SJCRH30 (cell line): Measurements from ENCODE around the gene NUP205. TPM values are rescaled to one million over a fixed set of nuclear protein-coding genes. Genes with fewer than 3 reads are reported as not detected.
A peak's percentile ranks its signal among the peaks of the same experiment; 100 is the strongest.

Experiments
- DNase-seq, 2 experiments: peaks; one replicate each; pipeline ENCODE4 v3.0.0-alpha.2; 2015 to 2020
- H3K27ac ChIP-seq: fragments of 250-450 bp; sonication (Bioruptor Pico); 2 replicates; pipeline ENCODE4 v1.5.1; 2020; ENCODE audit warnings: mild to moderate bottlenecking, moderate library complexity
- H3K27me3 ChIP-seq: fragments of 250-450 bp; sonication (Bioruptor Pico); 2 replicates; pipeline ENCODE4 v1.5.1; 2020; ENCODE audit warnings: mild to moderate bottlenecking, moderate library complexity
- H3K36me3 ChIP-seq: fragments of 250-450 bp; sonication (Bioruptor Pico); 2 replicates; pipeline ENCODE4 v1.5.1; 2020; ENCODE audit warnings: mild to moderate bottlenecking, moderate library complexity
- H3K4me1 ChIP-seq: fragments of 250-450 bp; sonication (Bioruptor Pico); 2 replicates; pipeline ENCODE4 v1.5.1; 2020; ENCODE audit warnings: mild to moderate bottlenecking, moderate library complexity
- H3K4me3 ChIP-seq: fragments of 250-450 bp; sonication (Bioruptor Pico); 2 replicates; pipeline ENCODE4 v1.5.1; 2020; ENCODE audit warnings: mild to moderate bottlenecking, moderate library complexity
- H3K9me3 ChIP-seq: fragments of 250-450 bp; sonication (Bioruptor Pico); replicated peaks from 2 replicates; pipeline ENCODE4 v1.5.1; 2020; ENCODE audit warnings: mild to moderate bottlenecking, moderate library complexity
- total RNA-seq: library from RNA; depleted of rRNA; stranded (reverse); fragments of >200 nt; shearing (Covaris generic); gene quantifications from 2 replicates; pipeline ENCODE4 v1.2.3, GENCODE V29; 2014

NUP205 gene
- total RNA-seq, 1 experiment from 2014 or later, result 210 TPM

- H3K9me3 ChIP-seq, result no peaks in the 10 kb centered on the region
- no peaks in the 10 kb centered on the region for H3K27me3 ChIP-seq
- peak overlapping the region; percentile 12; the same call in 1 of the 2 replicates for H3K27ac ChIP-seq
- H3K4me3 ChIP-seq, result no peak overlapping the region
- H3K36me3 ChIP-seq, result peaks cover 81% of the 10 kb centered on the region
- DNase-seq, result peak in 1 of 2 experiments; percentile 56
- peaks cover 3% of the 10 kb centered on the region for H3K4me1 ChIP-seq
These were observed 15.8 kb downstream of the NUP205 start for GRCh38 chr7:135573541-135573940.

DNA sequence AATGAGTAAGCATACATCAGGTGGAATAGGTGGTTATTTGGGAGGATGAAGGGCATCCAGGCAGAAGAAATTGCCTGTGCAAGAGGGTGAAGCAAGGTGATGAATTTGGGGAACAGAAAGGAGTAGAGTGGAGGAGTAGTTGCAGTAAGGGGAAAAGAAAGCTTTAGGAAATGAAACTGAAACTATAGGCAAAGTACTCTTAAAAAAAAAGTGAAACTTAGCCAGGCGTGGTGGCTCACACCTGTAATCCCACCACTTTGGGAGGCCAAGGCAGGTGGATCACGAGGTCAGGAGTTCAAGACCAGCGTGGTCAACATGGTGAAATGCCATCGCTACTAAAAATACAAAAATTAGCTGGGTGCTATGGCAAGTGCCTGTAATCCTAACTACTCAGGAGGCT is 17.6 kb downstream of the NUP205 start:
- Histone ChIP-seq H3K27me3 (no peaks in the 10 kb centered on the region), H3K4me3 (no peak overlapping the region), H3K9me3 (no peaks in the 10 kb centered on the region), H3K4me1 (peaks cover 3% of the 10 kb centered on the region), H3K36me3 (peaks cover 93% of the 10 kb centered on the region), H3K27ac (no peak overlapping the region)
- DNase-seq, result no peak

DNA sequence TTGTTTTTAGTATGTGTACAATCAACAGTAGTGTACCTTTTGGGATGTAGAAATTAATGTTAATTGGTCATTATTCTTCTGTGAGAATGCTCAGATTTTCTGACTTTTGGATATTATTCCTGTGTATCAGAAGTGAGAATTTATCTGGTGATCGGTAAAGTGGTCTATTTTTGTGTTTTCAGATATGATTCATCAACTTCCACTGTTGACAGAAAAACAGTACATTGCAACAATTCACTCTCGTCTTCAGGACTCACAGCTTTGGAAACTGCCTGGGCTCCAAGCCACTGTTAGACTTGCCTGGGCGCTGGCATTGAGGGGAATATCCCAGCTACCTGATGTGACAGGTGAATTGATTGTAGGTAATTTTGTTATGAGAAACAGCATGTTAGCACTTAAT is 20.9 kb downstream of the NUP205 start:
- Histone ChIP-seq H3K27me3 (no peaks in the 10 kb centered on the region), H3K27ac (no peak overlapping the region), H3K9me3 (no peaks in the 10 kb centered on the region), H3K36me3 (peaks cover 100% of the 10 kb centered on the region), H3K4me3 (no peak overlapping the region), H3K4me1 (no peaks in the 10 kb centered on the region)
- DNase-seq, result no peak

DNA sequence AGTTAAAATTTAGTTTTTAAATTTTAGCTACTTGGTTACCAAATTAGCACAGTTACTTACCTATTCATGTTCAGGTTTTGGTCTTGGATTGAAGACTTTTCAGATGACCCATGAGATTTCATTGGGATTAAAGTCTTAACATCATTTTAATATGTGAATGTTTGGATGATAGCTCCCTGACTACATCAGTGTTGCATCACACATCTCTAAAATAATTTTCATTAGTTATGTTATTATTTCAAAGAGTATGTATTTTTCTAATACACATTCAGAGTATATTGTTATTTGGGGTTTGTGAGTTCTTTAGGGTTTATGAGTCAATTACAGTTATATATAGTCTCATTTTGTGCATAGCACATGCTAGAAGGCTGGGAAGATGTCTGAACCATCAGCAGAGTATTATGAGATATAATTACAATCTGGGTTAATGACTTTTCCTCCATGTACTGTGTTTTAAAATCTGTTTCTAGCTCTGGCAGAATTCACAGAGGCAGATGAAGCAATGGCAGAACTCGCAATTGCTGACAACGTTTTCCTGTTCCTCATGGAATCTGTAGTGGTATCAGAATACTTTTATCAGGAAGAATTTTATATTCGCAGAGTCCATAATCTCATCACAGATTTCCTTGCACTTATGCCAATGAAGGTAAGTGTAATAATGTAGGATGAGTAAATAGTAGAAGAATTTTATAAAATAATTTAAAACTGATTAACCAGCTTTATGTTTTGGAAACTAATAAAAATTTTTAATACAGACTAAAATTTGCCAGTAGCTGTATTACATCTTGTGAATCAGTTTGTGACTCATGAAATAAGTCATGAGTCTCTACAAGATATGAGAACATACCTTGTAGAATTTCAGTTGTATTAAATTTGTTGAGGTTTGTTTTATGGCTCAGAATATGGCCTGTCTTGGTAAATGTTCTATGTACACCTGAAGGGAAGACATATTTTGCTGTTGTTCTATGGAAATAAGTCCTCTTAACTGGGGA is 26.9 kb downstream of the NUP205 start:
- no peaks in the 10 kb centered on the region for H3K9me3 ChIP-seq
- DNase-seq, result no peak
- no peak overlapping the region for H3K27ac ChIP-seq
- H3K4me1 ChIP-seq, result no peaks in the 10 kb centered on the region
- no peak overlapping the region for H3K4me3 ChIP-seq
- H3K27me3 ChIP-seq, result no peaks in the 10 kb centered on the region
- H3K36me3 ChIP-seq, result peaks cover 95% of the 10 kb centered on the region

GRCh38 chr7:135597181-135597925 is 39.6 kb downstream of the NUP205 start:
- Histone ChIP-seq H3K27ac (no peak overlapping the region), H3K4me1 (no peaks in the 10 kb centered on the region), H3K4me3 (no peak overlapping the region), H3K9me3 (no peaks in the 10 kb centered on the region), H3K27me3 (no peaks in the 10 kb centered on the region), H3K36me3 (peaks cover 91% of the 10 kb centered on the region)
- DNase-seq, result no peak

DNA sequence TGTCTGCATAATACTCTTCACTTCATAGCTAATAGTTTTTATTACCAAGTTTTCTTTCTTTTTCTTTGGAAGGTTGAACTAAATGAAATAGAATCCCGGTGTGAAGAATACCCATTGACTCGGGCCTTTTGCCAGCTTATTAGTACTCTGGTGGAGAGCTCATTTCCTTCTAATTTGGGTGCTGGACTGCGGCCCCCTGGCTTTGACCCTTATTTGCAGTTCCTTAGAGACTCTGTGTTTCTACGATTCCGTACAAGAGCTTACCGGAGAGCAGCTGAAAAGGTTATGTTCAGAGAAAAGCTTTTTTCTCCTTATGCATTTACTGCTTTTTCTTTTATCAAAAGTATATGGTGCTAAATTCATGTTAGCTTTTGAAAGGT is 40.2 kb downstream of the NUP205 start:
- Histone ChIP-seq H3K27ac (no peak overlapping the region), H3K9me3 (no peaks in the 10 kb centered on the region), H3K4me1 (no peaks in the 10 kb centered on the region), H3K4me3 (no peak overlapping the region), H3K27me3 (no peaks in the 10 kb centered on the region), H3K36me3 (peaks cover 92% of the 10 kb centered on the region)
- DNase-seq, result no peak

DNA sequence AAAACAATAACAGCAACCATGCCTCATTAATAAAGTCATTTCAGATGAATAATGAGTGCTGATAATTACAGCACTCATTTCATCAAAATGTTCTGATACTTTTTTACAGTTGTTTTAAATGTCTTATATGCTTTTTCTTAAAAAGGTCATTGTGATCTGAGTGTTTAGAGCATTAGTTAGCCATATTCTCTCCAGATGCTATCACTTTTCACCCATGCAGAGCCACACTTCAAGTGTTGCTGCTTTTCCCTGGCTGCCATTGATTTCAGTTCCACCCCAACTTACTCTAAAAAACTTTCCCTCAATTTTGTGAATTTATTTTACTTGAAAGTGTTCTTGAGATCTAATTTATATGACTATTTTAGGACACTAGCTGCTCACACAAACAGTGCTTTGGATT is 41.8 kb downstream of the NUP205 start:
- Histone ChIP-seq H3K4me1 (no peaks in the 10 kb centered on the region), H3K4me3 (no peak overlapping the region), H3K27me3 (no peaks in the 10 kb centered on the region), H3K9me3 (no peaks in the 10 kb centered on the region), H3K27ac (no peak overlapping the region), H3K36me3 (peaks cover 88% of the 10 kb centered on the region)
- no peak for DNase-seq

- H3K27ac ChIP-seq, result no peak overlapping the region
- no peak for DNase-seq
- no peaks in the 10 kb centered on the region for H3K27me3 ChIP-seq
- H3K9me3 ChIP-seq, result no peaks in the 10 kb centered on the region
- peaks cover 85% of the 10 kb centered on the region for H3K36me3 ChIP-seq
- H3K4me1 ChIP-seq, result no peaks in the 10 kb centered on the region
- no peak overlapping the region for H3K4me3 ChIP-seq
These were observed 42.5 kb downstream of the NUP205 start for GRCh38 chr7:135600226-135600625.

DNA sequence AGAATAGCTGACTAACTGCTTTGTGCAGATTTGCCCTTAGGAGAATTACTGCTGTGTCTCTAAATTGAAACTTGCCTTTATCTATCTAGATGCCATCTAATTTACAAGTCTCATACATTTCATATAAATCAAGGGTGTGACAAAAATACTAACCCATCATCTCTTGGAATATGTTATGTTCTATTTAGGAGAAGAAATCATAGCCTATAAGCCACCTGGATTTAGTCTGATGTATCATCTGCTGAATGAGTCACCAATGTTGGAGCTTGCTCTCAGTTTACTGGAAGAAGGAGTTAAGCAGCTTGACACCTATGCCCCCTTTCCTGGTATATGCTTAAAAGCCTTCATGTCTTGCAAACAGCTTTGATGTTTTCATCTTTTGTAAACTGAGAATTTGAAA is 43.5 kb downstream of the NUP205 start:
- H3K36me3 ChIP-seq, result peaks cover 83% of the 10 kb centered on the region

DNA sequence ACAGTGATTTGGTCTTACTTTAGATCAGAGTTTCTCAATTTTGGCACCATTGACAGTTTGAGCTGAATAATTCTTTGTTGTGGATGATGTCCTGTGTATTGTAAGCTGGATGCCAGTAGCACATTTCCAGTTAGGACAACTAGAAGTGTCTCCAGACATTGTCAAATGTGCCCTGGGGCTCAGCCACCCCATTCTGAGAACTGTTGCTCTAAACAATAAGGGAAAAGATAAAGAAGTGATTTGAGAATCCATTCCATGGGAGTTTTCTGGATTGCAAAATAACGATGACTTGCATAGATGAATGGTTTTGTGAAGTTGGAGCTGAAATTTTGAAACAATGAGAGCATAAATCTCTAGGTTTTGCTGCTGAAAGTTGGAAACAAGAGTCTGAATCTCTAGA is 44.6 kb downstream of the NUP205 start:
- H3K27me3 ChIP-seq, result no peaks in the 10 kb centered on the region
- no peak for DNase-seq
- peaks cover 85% of the 10 kb centered on the region for H3K36me3 ChIP-seq
- no peaks in the 10 kb centered on the region for H3K9me3 ChIP-seq
- H3K4me3 ChIP-seq, result no peak overlapping the region
- no peaks in the 10 kb centered on the region for H3K4me1 ChIP-seq
- no peak overlapping the region for H3K27ac ChIP-seq

More for the DNA sequence above, 43.5 kb downstream of the NUP205 start:
- H3K9me3 ChIP-seq, result no peaks in the 10 kb centered on the region
- H3K4me1 ChIP-seq, result no peaks in the 10 kb centered on the region
- DNase-seq, result no peak
- H3K27ac ChIP-seq, result no peak overlapping the region
- H3K27me3 ChIP-seq, result no peaks in the 10 kb centered on the region
- no peak overlapping the region for H3K4me3 ChIP-seq

GRCh38 chr7:135616136-135616535 is 58.4 kb downstream of the NUP205 start:
- Histone ChIP-seq H3K9me3 (no peaks in the 10 kb centered on the region), H3K4me1 (no peaks in the 10 kb centered on the region; the same call in 1 of the 2 replicates), H3K4me3 (no peak overlapping the region), H3K36me3 (peaks cover 88% of the 10 kb centered on the region), H3K27me3 (no peaks in the 10 kb centered on the region), H3K27ac (no peak overlapping the region)
- no peak for DNase-seq

DNA sequence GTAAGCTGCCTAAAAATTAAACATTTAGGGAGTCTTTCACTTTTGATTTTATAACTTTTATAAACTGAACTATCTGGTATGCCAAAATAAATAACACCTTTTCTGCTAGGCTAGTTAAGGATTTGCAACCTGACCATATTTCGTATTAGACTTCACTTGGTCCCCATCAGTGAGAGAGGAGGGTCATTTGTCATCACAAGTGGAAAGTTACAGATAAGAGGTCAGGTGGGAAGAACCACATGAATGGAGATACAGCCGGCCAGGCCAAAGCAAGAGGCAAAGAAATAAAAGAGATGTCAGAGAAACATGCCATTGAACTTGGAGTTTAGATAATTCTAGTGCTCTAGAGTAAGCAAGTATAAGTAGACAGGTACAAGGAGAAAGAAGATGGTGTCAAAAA is 60.1 kb downstream of the NUP205 start:
- Histone ChIP-seq H3K9me3 (no peaks in the 10 kb centered on the region), H3K36me3 (peaks cover 89% of the 10 kb centered on the region), H3K27ac (no peak overlapping the region), H3K4me3 (no peak overlapping the region), H3K27me3 (no peaks in the 10 kb centered on the region), H3K4me1 (no peaks in the 10 kb centered on the region; the same call in 1 of the 2 replicates)
- DNase-seq, result no peak

GRCh38 chr7:135618510-135618909 is 60.8 kb downstream of the NUP205 start:
- Histone ChIP-seq H3K9me3 (no peaks in the 10 kb centered on the region), H3K4me1 (no peaks in the 10 kb centered on the region; the same call in 1 of the 2 replicates), H3K4me3 (no peak overlapping the region), H3K36me3 (peaks cover 95% of the 10 kb centered on the region), H3K27ac (no peak overlapping the region), H3K27me3 (no peaks in the 10 kb centered on the region)
- DNase-seq, result no peak

DNA sequence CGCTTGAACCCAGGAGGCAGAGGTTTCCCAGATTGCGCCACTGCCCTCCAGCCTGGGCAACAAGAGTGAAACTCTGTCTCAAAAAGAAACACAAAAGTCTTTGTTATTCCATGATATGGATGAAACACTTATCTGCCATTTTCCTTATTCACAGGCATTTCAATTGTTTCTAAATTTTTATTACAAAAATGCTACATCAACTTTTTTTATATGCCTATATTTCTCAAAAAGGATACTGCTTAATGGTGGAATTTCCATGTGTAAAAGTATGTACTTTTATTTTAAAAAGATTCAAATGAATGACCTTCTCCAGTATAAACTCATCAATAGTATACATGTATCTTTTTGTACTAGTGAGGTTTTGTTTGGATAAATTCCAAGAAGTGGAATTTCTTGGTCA is 62.7 kb downstream of the NUP205 start:
- H3K9me3 ChIP-seq, result no peaks in the 10 kb centered on the region
- no peak for DNase-seq
- no peaks in the 10 kb centered on the region; the same call in 1 of the 2 replicates for H3K4me1 ChIP-seq
- H3K27ac ChIP-seq, result no peak overlapping the region
- no peak overlapping the region for H3K4me3 ChIP-seq
- H3K27me3 ChIP-seq, result no peaks in the 10 kb centered on the region
- H3K36me3 ChIP-seq, result peaks cover 86% of the 10 kb centered on the region
